ENCODE results near the gene ENHO. TPM values are rescaled to one million over a fixed set of nuclear protein-coding genes. Genes with fewer than 3 reads are reported as not detected.

ENHO gene
- total RNA-seq, 6 donors from 2014 or later = 0.40 to 1.4 (median 0.71) TPM; not detected in 3

- Histone ChIP-seq H3K36me3 (no peaks in the 10 kb centered on the region), H3K9me3 (no peaks in the 10 kb centered on the region), H3K27me3 (no peaks in the 10 kb centered on the region), H3K27ac (no peak overlapping the region), H3K4me3 (no peak overlapping the region), H3K4me1 (no peaks in the 10 kb centered on the region)
- 48 to 64% methylated on average over 3 of the region's 3 CpGs for WGBS, 2 donors
- ATAC-seq (ENCODE audit: low FRiP score in 2 of 2) (no peak), DNase-seq (no peak)
- TF ChIP-seq POLR2AphosphoS5 (IDR thresholded peaks at IDR 0.05) = no peak
- no peak for TF ChIP-seq EP300 (IDR thresholded peaks at IDR 0.05)
- TF ChIP-seq CTCF (IDR thresholded peaks at IDR 0.05) = no peak
These were observed 47.7 kb downstream of the ENHO start for GRCh38 chr9:34475097-34475496.

Small RNA genes lying within 50 kb of the gene (small RNA-seq; reads per million reads assigned to genes)
- 0 reads per million in 4 donors for gene RN7SKP24

Other genes starting within 250 kb of the ENHO start
- 1 to 10 TPM in 5 of 6 donors, under 1 TPM in 1; 0.72 to 3.2 (median 1.6) TPM for gene KIF24, start 193.7 kb downstream of the ENHO start, total RNA-seq
- gene NUDT2, start 193.4 kb downstream of the ENHO start, total RNA-seq = 10 to 100 TPM in 4 of 6 donors, 1 to 10 TPM in 2; 4.2 to 17.8 (median 11.2) TPM
- gene MYORG, start 146.1 kb downstream of the ENHO start, total RNA-seq = 10 to 100 TPM in 2 of 6 donors, 1 to 10 TPM in 4; 2.1 to 11.6 (median 7.4) TPM
- gene FAM219A, start 64.4 kb downstream of the ENHO start, total RNA-seq = 10 to 100 TPM; 10.0 to 33.0 (median 15.2) TPM
- 10 to 100 TPM in 3 of 6 donors, 1 to 10 TPM in 2, under 1 TPM in 1; 0.37 to 39.8 (median 9.7) TPM for gene DNAI1, start 64.2 kb downstream of the ENHO start, total RNA-seq
- 1 to 10 TPM in 2 of 6 donors, under 1 TPM in 3, not detected in 1; 0.30 to 3.3 (median 0.69) TPM for gene CNTFR, start 66.7 kb upstream of the ENHO start, total RNA-seq
- 10 to 100 TPM; 16.5 to 27.0 (median 21.7) TPM for gene RPP25L, start 89.1 kb upstream of the ENHO start, total RNA-seq
- gene DCTN3, start 97.5 kb upstream of the ENHO start, total RNA-seq = 10 to 100 TPM; 26.2 to 92.6 (median 68.1) TPM
- gene ARID3C, start 106.1 kb upstream of the ENHO start, total RNA-seq = not detected
- 10 to 100 TPM; 26.7 to 52.9 (median 43.0) TPM for gene SIGMAR1, start 114.8 kb upstream of the ENHO start, total RNA-seq
- gene GALT, start 123.7 kb upstream of the ENHO start, total RNA-seq = 100 to 1,000 TPM in 1 of 6 donors, 10 to 100 TPM in 5; 33.4 to 141 (median 44.3) TPM
- 10 to 100 TPM; 14.5 to 49.2 (median 23.7) TPM for gene IL11RA, start 129.2 kb upstream of the ENHO start, total RNA-seq
- 10 to 100 TPM in 1 of 6 donors, not detected in 5; 32.5 TPM for gene CCL27, start 139.7 kb upstream of the ENHO start, total RNA-seq
- 1 to 10 TPM in 3 of 6 donors, not detected in 3; 2.0 to 5.2 (median 5.2) TPM for gene CCL19, start 168.3 kb upstream of the ENHO start, total RNA-seq
- gene CCL21, start 187.1 kb upstream of the ENHO start, total RNA-seq = 10 to 100 TPM in 5 of 6 donors, 1 to 10 TPM in 1; 7.3 to 92.0 (median 79.5) TPM

Measured in upper lobe of left lung (tissue), 6 donors.